K562 (cell line): Measurements from ENCODE around the gene FBXW12. TPM values are rescaled to one million over a fixed set of nuclear protein-coding genes. Genes with fewer than 3 reads are reported as not detected.

Experiments used
- ATAC-seq: fragments of 200-7000 bp; cut with Tn5 transposase; 3 replicates; pipeline ENCODE4 v1.9.1; 2020; ENCODE audit warnings: moderate library complexity
- BruUV-seq: library from RNA; stranded (reverse); fragments of 400-500 nt; replicated peaks from 2 replicates; lab custom pipeline; 2021; lab: Mats Ljungman, UMichigan
- CTCF ChIA-PET: fragments of 300-600 bp; formaldehyde crosslinking; extraction: SDS; loops from one replicate; lab custom pipeline; 2021; ENCODE audit warnings: low intra/inter-chr PET ratio; lab: Yijun Ruan, JAX
- POLR2A ChIA-PET: fragments of 300-600, 350-650 bp; sonication (Branson Sonifier 250); formaldehyde crosslinking; extraction: SDS; loops from one replicate; lab custom pipeline; 2021; ENCODE audit warnings: antibody characterized with exemption, inconsistent platforms; lab: Yijun Ruan, JAX
- DNase-seq, 4 experiments: peaks; one replicate each; pipeline versions ENCODE4 v3.0.0 to v3.0.0-alpha.2; 2011 to 2018; ENCODE audit warnings: low spot score in 3 of 4, mixed read lengths in 3 of 4; ENCODE audit errors: extremely low read depth in 1 of 4
- FAIRE-seq: peaks from 2 replicates; lab custom pipeline; 2011; peaks lifted over from hg19 to GRCh38; lab: Jason Lieb, UNC
- H2AFZ ChIP-seq: 2 replicates; pipeline ENCODE4 v1.6.0; 2011; ENCODE audit warnings: low read depth, low read length, control low read depth, inconsistent platforms
- H3K27ac ChIP-seq: fragments of 200-600 bp; 3 replicates; pipeline ENCODE4 v1.8.0; 2011; ENCODE audit warnings: low read depth, mild to moderate bottlenecking, control low read depth, inconsistent platforms, low read length, moderate library complexity, mixed read lengths; ENCODE audit errors: extremely low read depth
- H3K27me3 ChIP-seq, 2 experiments: fragments of 300-600 bp in 1 of 2; 2 replicates in 1 of 2; 3 replicates in 1 of 2; pipeline versions ENCODE4 v1.6.0 to v1.8.0; 2011; ENCODE audit warnings: inconsistent platforms in 2 of 2, low read length in 2 of 2, mild to moderate bottlenecking in 1 of 2, mixed read lengths in 1 of 2, moderate library complexity in 1 of 2; ENCODE audit not compliant: control insufficient read depth in 2 of 2, insufficient read depth in 2 of 2
- H3K36me3 ChIP-seq: fragments of 300-600 bp; 3 replicates; pipeline ENCODE4 v1.8.0; 2011; ENCODE audit warnings: mild to moderate bottlenecking, low read length, inconsistent platforms; ENCODE audit not compliant: control insufficient read depth, insufficient read depth
- H3K4me1 ChIP-seq, 2 experiments: fragments of 200-600 bp in 1 of 2; replicated peaks in 1 of 2; 2 replicates in 1 of 2; 3 replicates in 1 of 2; pipeline versions ENCODE4 v1.5.1 to v1.8.0; 2011; ENCODE audit warnings: inconsistent platforms in 2 of 2, low read length in 2 of 2, mild to moderate bottlenecking in 1 of 2, mixed read lengths in 1 of 2, moderate library complexity in 1 of 2; ENCODE audit not compliant: control insufficient read depth in 2 of 2, insufficient read depth in 2 of 2
- H3K4me2 ChIP-seq: 2 replicates; pipeline ENCODE4 v1.6.1; 2011; ENCODE audit warnings: low read length, control low read depth, inconsistent platforms, mixed read lengths; ENCODE audit not compliant: insufficient read depth
- H3K4me3 ChIP-seq: fragments of 200-600 bp; sonication (generic), shearing (Covaris generic); 2 replicates; pipeline ENCODE4 v1.5.1; 2016; ENCODE audit warnings: control low read depth, inconsistent platforms
- H3K79me2 ChIP-seq: fragments of 200-600 bp; 3 replicates; pipeline ENCODE4 v1.8.0; 2011; ENCODE audit warnings: low read length, inconsistent platforms; ENCODE audit not compliant: control insufficient read depth, insufficient read depth
- H3K9ac ChIP-seq, 2 experiments: 2 replicates each; pipeline versions ENCODE4 v1.6.0 to v1.6.1; 2011; ENCODE audit warnings: low read depth in 2 of 2, low read length in 2 of 2, control low read depth in 1 of 2, inconsistent platforms in 1 of 2, mild to moderate bottlenecking in 1 of 2, mixed read lengths in 1 of 2; ENCODE audit not compliant: insufficient read depth in 1 of 2
- H3K9me1 ChIP-seq: one replicate; pipeline ENCODE4 v1.6.0; 2011; ENCODE audit warnings: inconsistent platforms, mild to moderate bottlenecking, low read length, moderate library complexity; ENCODE audit not compliant: control insufficient read depth, insufficient read depth
- H3K9me3 ChIP-seq: replicated peaks from 2 replicates; pipeline ENCODE4 v1.5.1; 2011; ENCODE audit warnings: low read depth, low read length, inconsistent platforms; ENCODE audit not compliant: control insufficient read depth, insufficient read depth
- H4K20me1 ChIP-seq: replicated peaks from 2 replicates; pipeline ENCODE4 v1.6.1; 2011; ENCODE audit warnings: low read length, inconsistent platforms, mixed read lengths; ENCODE audit not compliant: control insufficient read depth, insufficient read depth
- CXXC5 ChIP-seq: fragments of 250-450 bp; sonication (Bioruptor Pico); IDR thresholded peaks from 2 replicates; pipeline ENCODE4 v1.8.0; 2022; ENCODE audit warnings: inconsistent platforms, mild to moderate bottlenecking, moderate library complexity
- ETV1 ChIP-seq: fragments of 450-650 bp; conservative IDR thresholded peaks from 2 replicates; pipeline ENCODE4 v1.6.1; 2016; ENCODE audit warnings: missing genetic modification characterization, control low read depth, low read depth, missing compliant biosample characterization
- KHSRP ChIP-seq: fragments of 450-650 bp; IDR thresholded peaks from 2 replicates; pipeline ENCODE4 v1.6.1; 2017
- KLF6 ChIP-seq: fragments of 250-450 bp; sonication (Bioruptor Pico); IDR thresholded peaks from 2 replicates; pipeline ENCODE4 v1.4.0; 2020; ENCODE audit warnings: mild to moderate bottlenecking, moderate library complexity, borderline replicate concordance
- RBM34 ChIP-seq: fragments of 200-400 bp; formaldehyde crosslinking; IDR thresholded peaks from 2 replicates; pipeline ENCODE4 v1.6.1; 2018; ENCODE audit warnings: low read length, borderline replicate concordance; ENCODE audit not compliant: insufficient read depth
- SAP30 ChIP-seq: fragments of 200-600 bp; sonication (generic); IDR thresholded peaks from 2 replicates; pipeline ENCODE4 v1.6.1; 2012; ENCODE audit warnings: borderline replicate concordance, low read depth, mild to moderate bottlenecking, moderate library complexity, low read length, control low read depth, inconsistent platforms; ENCODE audit not compliant: insufficient read depth, poor library complexity, severe bottlenecking
- SUPT5H ChIP-seq: fragments of 450-650 bp; IDR thresholded peaks from 2 replicates; pipeline ENCODE4 v1.6.1; 2016
- TAL1 ChIP-seq: fragments of 450-650 bp; IDR thresholded peaks from 2 replicates; pipeline ENCODE4 v1.6.1; 2016; ENCODE audit warnings: mild to moderate bottlenecking
- TSHZ1 ChIP-seq: fragments of 250-450 bp; sonication (Bioruptor Pico); IDR thresholded peaks from 2 replicates; pipeline ENCODE4 v1.4.0; 2020; ENCODE audit warnings: mild to moderate bottlenecking, moderate library complexity
- ZBTB12 ChIP-seq: fragments of 250-450 bp; sonication (Bioruptor Pico); IDR thresholded peaks from 2 replicates; pipeline ENCODE4 v1.4.0; 2020
- ZNF274 ChIP-seq: IDR thresholded peaks from 2 replicates; pipeline ENCODE4 v1.6.1; 2011; ENCODE audit warnings: low read depth, mild to moderate bottlenecking, low read length, moderate library complexity, borderline replicate concordance
- ZNF644 ChIP-seq: fragments of 200-800 bp; sonication (Bioruptor generic); IDR thresholded peaks from 2 replicates; pipeline ENCODE4 v1.6.1; 2016; ENCODE audit warnings: low read depth, missing genetic modification characterization, missing compliant biosample characterization
- WGBS: fragments of 100-300 bp; shearing (Covaris generic); methylation state at CpG from one replicate; pipeline ENCODE4 v1.1.6; 2016; ENCODE audit warnings: low coverage, mixed read lengths; ENCODE audit not compliant: insufficient coverage; ENCODE audit errors: missing lambda C conversion rate; 5-methylcytosine and 5-hydroxymethylcytosine counted together
- in situ Hi-C: fragments of 300-500 bp; cut with MboI; formaldehyde crosslinking; loops from 4 replicates; pipeline ENCODE4 v1.15.0; 2018; ENCODE audit warnings: inconsistent platforms, mixed read lengths
- intact Hi-C: fragments of 100-400 bp; cut with micrococcal nuclease; formaldehyde crosslinking; loops from 2 replicates; pipeline ENCODE4 v1.14.2; 2022
- polyA plus RNA-seq, 8 experiments: library from polyadenylated mRNA; depleted of rRNA in 4 of 8; stranded (reverse) in 5 of 8; unstranded in 3 of 8; fragments of >200 nt; fragmentation: Nextera tagmentation in 2 of 8; fragmentation: Illumina TruSeq in 1 of 8; extraction: Ambion mirVana in 2 of 8; extraction: Trizol in 1 of 8; gene quantifications; 2 replicates each; pipeline versions ENCODE4 v1.2.1 to v1.2.3, GENCODE V29; 2011 to 2014; ENCODE audit warnings: inconsistent platforms in 1 of 8, missing spikeins in 1 of 8
- total RNA-seq, 7 experiments: library from RNA; depleted of rRNA in 6 of 7; stranded (reverse); fragments of >200 nt in 6 of 7; fragmentation: Illumina TruSeq in 2 of 7; extraction: Trizol in 2 of 7; gene quantifications; 2 replicates each; pipeline versions ENCODE4 v1.2.1 to v1.2.3, GENCODE V29; 2011 to 2021; ENCODE audit warnings: low replicate concordance in 1 of 7
- TF ChIP-seq, protein P1 (sequence below): fragments of 450-650 bp; IDR thresholded peaks from 2 replicates; pipeline ENCODE4 v1.6.1; 2018; ENCODE audit not compliant: partially characterized antibody

The FBXW12 gene
- total and polyA plus RNA-seq, 9 of the 15 experiments (the other 6 are each of a cell fraction or from before 2014, with no cell fraction given): 0.04 to 0.07 (median 0.06) TPM; not detected in 6

DNA sequence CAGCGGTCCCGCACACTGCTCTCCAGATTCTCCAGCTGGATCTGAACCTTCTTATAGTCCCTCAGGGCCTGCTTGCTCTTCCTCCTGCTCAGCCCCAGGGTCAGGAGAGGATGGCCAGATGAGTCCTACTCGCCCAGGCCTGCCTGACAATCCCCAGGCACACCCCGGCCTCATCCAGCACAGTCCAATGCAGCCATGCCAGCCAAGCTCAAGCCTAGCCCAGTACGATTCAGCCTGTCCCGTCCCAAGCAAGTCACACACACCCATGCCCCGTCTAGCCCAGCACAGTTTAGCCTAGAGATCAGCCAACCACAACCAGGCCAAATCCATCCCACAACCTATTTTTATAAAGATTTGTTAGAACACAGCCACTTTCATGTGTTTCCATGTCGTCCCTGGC lies 41.1 kb downstream of the FBXW12 start (continued):
- TF ChIP-seq, protein P1, sequence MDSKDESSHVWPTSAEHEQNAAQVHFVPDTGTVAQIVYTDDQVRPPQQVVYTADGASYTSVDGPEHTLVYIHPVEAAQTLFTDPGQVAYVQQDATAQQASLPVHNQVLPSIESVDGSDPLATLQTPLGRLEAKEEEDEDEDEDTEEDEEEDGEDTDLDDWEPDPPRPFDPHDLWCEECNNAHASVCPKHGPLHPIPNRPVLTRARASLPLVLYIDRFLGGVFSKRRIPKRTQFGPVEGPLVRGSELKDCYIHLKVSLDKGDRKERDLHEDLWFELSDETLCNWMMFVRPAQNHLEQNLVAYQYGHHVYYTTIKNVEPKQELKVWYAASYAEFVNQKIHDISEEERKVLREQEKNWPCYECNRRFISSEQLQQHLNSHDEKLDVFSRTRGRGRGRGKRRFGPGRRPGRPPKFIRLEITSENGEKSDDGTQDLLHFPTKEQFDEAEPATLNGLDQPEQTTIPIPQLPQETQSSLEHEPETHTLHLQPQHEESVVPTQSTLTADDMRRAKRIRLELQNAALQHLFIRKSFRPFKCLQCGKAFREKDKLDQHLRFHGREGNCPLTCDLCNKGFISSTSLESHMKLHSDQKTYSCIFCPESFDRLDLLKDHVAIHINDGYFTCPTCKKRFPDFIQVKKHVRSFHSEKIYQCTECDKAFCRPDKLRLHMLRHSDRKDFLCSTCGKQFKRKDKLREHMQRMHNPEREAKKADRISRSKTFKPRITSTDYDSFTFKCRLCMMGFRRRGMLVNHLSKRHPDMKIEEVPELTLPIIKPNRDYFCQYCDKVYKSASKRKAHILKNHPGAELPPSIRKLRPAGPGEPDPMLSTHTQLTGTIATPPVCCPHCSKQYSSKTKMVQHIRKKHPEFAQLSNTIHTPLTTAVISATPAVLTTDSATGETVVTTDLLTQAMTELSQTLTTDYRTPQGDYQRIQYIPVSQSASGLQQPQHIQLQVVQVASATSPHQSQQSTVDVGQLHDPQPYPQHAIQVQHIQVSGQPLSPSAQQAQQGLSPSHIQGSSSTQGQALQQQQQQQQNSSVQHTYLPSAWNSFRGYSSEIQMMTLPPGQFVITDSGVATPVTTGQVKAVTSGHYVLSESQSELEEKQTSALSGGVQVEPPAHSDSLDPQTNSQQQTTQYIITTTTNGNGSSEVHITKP: no peak
- no peak for TF ChIP-seq CXXC5 (CRISPR knock-in tag)
- no peak for TF ChIP-seq KHSRP
- no peak for TF ChIP-seq SAP30

DNA sequence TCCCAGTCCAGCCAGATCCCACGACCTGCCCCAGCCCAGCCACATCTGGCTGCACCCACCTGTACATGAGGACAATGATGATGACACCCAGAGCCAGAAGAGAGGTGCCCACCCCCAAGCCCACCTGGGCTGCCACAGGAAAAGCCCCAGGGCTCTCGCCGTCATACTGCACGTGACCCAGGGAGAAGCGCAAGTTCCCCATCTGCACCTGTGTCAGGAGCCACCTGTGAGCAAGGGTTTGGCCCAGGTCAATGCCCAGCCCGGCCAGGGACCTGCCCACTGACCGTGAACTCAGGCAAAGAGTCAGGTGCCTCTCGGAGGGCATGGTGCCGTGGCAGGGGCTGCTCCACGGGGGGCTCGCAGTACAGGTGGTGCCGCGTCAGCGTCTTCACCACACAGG lies 41.6 kb downstream of the FBXW12 start:
- H3K9me3 ChIP-seq: no peaks in the 10 kb centered on the region
- 0 out of 2 replicates have a peak, but pooled peaks cover 3% of the 10 kb centered on the region for H4K20me1 ChIP-seq
- 66% methylated on average over 10 of the region's 14 CpGs for WGBS
- H3K4me2 ChIP-seq: no peak overlapping the region
- CTCF ChIA-PET: no interaction called here
- no peak for ATAC-seq
- peak overlapping the region in 1 of 2 experiments; percentile 52; a peak in 1 of 4 replicates for H3K9ac ChIP-seq
- no peak overlapping the region for H3K4me3 ChIP-seq
- POLR2A ChIA-PET: no interaction called here
- intact Hi-C loops (no loop called here), in situ Hi-C loops (no loop called here)
- peaks cover 0 to 11% of the 10 kb centered on the region in 2 experiments; a peak in 2 of 5 replicates for H3K4me1 ChIP-seq
- H3K27ac ChIP-seq: no peak overlapping the region
- H2AFZ ChIP-seq: no peak overlapping the region
- DNase-seq: no peak
- FAIRE-seq: no peak
- H3K9me1 ChIP-seq: no peaks in the 10 kb centered on the region
- no peaks in the 10 kb centered on the region for H3K27me3 ChIP-seq
- no peaks in the 10 kb centered on the region for H3K79me2 ChIP-seq
- BruUV-seq: no TSS peak
- H3K36me3 ChIP-seq: no peaks in the 10 kb centered on the region
- no peak for TF ChIP-seq ZNF644 (tag)
- TF ChIP-seq TSHZ1 (CRISPR knock-in tag): no peak
- TF ChIP-seq TAL1: no peak
- TF ChIP-seq ZNF274: no peak
- no peak for TF ChIP-seq RBM34
- no peak for TF ChIP-seq ZBTB12 (CRISPR knock-in tag)
- no peak for TF ChIP-seq ETV1 (tag)
- TF ChIP-seq SUPT5H: no peak
- no peak for TF ChIP-seq KLF6
